Adipose tissue (tissue), 3 donors: ENCODE measurements around the gene MAPK8IP2. TPM values are rescaled to one million over a fixed set of nuclear protein-coding genes. Genes with fewer than 3 reads are reported as not detected.

Source experiments
- H3K27ac ChIP-seq: one replicate; pipeline ENCODE4 v1.5.1; 2013; ENCODE audit warnings: low read depth, low read length
- WGBS, 3 donors: extraction: QIAGEN DNeasy Blood & Tissue Kit; methylation state at CpG; one replicate each; pipeline ENCODE4 v1.1.7; 2013; 5-methylcytosine and 5-hydroxymethylcytosine counted together
- polyA plus RNA-seq, 3 donors: library from polyadenylated mRNA; stranded (reverse); fragments of 200-250 nt; gene quantifications; one replicate each; pipeline ENCODE4 v1.2.3, GENCODE V29; 2013
- donor health status: healthy with polysubstance abuse.
- donor health status: Bipolar disorder and iron deficiency.
- donor health status: healthy.

The MAPK8IP2 gene
- polyA plus RNA-seq, 3 donors = 0.67 to 2.7 (median 2.0) TPM

GRCh38 chr22:50585781-50586180 lies 14.8 kb upstream of the MAPK8IP2 start:
- 86 to 95% (median 92%) methylated on average over 8 of the region's 8 CpGs for WGBS, 3 donors

GRCh38 chr22:50586416-50586815 lies 14.2 kb upstream of the MAPK8IP2 start:
- WGBS, 3 donors = 75 to 93% (median 85%) methylated on average over 5 of the region's 5 CpGs

More at GRCh38 chr22:50585781-50586180, 14.8 kb upstream of the MAPK8IP2 start:
- no peak overlapping the region for H3K27ac ChIP-seq

GRCh38 chr22:50587407-50587806 lies 13.2 kb upstream of the MAPK8IP2 start:
- WGBS, 3 donors = 94 to 96% (median 95%) methylated on average over 5 of the region's 5 CpGs
- H3K27ac ChIP-seq = no peak overlapping the region

More at GRCh38 chr22:50586416-50586815, 14.2 kb upstream of the MAPK8IP2 start:
- H3K27ac ChIP-seq = no peak overlapping the region

GRCh38 chr22:50595189-50595588 lies 5.4 kb upstream of the MAPK8IP2 start:
- no peak overlapping the region for H3K27ac ChIP-seq
- WGBS, 3 donors = 89 to 92% (median 91%) methylated on average over 3 of the region's 3 CpGs

- WGBS, 3 donors = 79 to 95% (median 93%) methylated on average over 5 of the region's 5 CpGs
- no peak overlapping the region for H3K27ac ChIP-seq
These were observed 3.5 kb upstream of the MAPK8IP2 start for GRCh38 chr22:50597097-50597496.

GRCh38 chr22:50599816-50600455 lies 657 bp upstream of the MAPK8IP2 start:
- H3K27ac ChIP-seq = no peak overlapping the region
- 14 to 16% (median 15%) methylated on average over 43 to 52 of the region's 52 CpGs for WGBS, 3 donors

GRCh38 chr22:50600967-50601668 lies 525 bp downstream of the MAPK8IP2 start:
- no peak overlapping the region for H3K27ac ChIP-seq
- 11 to 16% (median 14%) methylated on average over 34 to 45 of the region's 52 CpGs for WGBS, 3 donors

GRCh38 chr22:50601669-50602337 lies 1.2 kb downstream of the MAPK8IP2 start:
- 52 to 59% (median 56%) methylated on average over 12 of the region's 12 CpGs for WGBS, 3 donors

GRCh38 chr22:50602338-50602700 lies 1.7 kb downstream of the MAPK8IP2 start:
- H3K27ac ChIP-seq = no peak overlapping the region
- WGBS, 3 donors = 16 to 39% (median 27%) methylated on average over 2 of the region's 2 CpGs

More at GRCh38 chr22:50601669-50602337, 1.2 kb downstream of the MAPK8IP2 start:
- no peak overlapping the region for H3K27ac ChIP-seq

GRCh38 chr22:50603511-50604255 lies 3.1 kb downstream of the MAPK8IP2 start:
- H3K27ac ChIP-seq = no peak overlapping the region
- 20 to 32% (median 26%) methylated on average over 40 to 70 of the region's 70 CpGs for WGBS, 3 donors

- WGBS, 3 donors = 51 to 62% (median 55%) methylated on average over 68 to 103 of the region's 103 CpGs
- no peak overlapping the region for H3K27ac ChIP-seq
These were observed 3.8 kb downstream of the MAPK8IP2 start for GRCh38 chr22:50604256-50605001.

GRCh38 chr22:50605002-50605612 lies 4.5 kb downstream of the MAPK8IP2 start:
- no peak overlapping the region for H3K27ac ChIP-seq
- WGBS, 3 donors = 81 to 86% (median 84%) methylated on average over 22 to 23 of the region's 23 CpGs

- WGBS, 3 donors = 83 to 86% (median 84%) methylated on average over 20 of the region's 20 CpGs
- H3K27ac ChIP-seq = no peak overlapping the region
These were observed 5.1 kb downstream of the MAPK8IP2 start for GRCh38 chr22:50605613-50606074.

GRCh38 chr22:50606165-50606945 lies 5.8 kb downstream of the MAPK8IP2 start:
- no peak overlapping the region for H3K27ac ChIP-seq

GRCh38 chr22:50606946-50607658 lies 6.5 kb downstream of the MAPK8IP2 start:
- 75 to 93% (median 75%) methylated on average over 17 to 18 of the region's 18 CpGs for WGBS, 3 donors
- no peak overlapping the region for H3K27ac ChIP-seq

More at GRCh38 chr22:50606165-50606945, 5.8 kb downstream of the MAPK8IP2 start:
- 74 to 80% (median 75%) methylated on average over 18 to 19 of the region's 19 CpGs for WGBS, 3 donors

- no peak overlapping the region for H3K27ac ChIP-seq
- WGBS, 3 donors = 62 to 77% (median 67%) methylated on average over 6 of the region's 6 CpGs
These were observed 7.0 kb downstream of the MAPK8IP2 start for GRCh38 chr22:50607659-50608020.
